ENCODE data around the gene ZNF624. TPM values are rescaled to one million over a fixed set of nuclear protein-coding genes. Genes with fewer than 3 reads are reported as not detected.
"Not testable (repeated sequence)": the region's sequence is repeated elsewhere in the genome, so short reads cannot be mapped to it uniquely, and the experiment has no call there.

Gene ZNF624
- total and polyA plus RNA-seq, 4 donors = 0.26 to 2.4 (median 1.2) TPM

GRCh38 chr17:16666553-16666906, 12.9 kb upstream of the ZNF624 start:
- H3K36me3 ChIP-seq (ENCODE audit: control insufficient read depth in 4 of 4, insufficient read depth in 3 of 4, low read depth in 1 of 4, low read length in 3 of 4); H3K27me3 ChIP-seq (ENCODE audit: control insufficient read depth in 4 of 4, insufficient read depth in 4 of 4, low read length in 3 of 4); H3K9me3 ChIP-seq (ENCODE audit: control insufficient read depth in 4 of 4, low read length in 3 of 4); DNase-seq (ENCODE audit: low spot score); H3K27ac ChIP-seq (ENCODE audit: low read depth in 1 of 2, low read length in 2 of 2); H3K4me1 ChIP-seq (ENCODE audit: control insufficient read depth in 4 of 4, insufficient read depth in 4 of 4, low read length in 3 of 4); H3K9ac ChIP-seq (ENCODE audit: low read depth in 1 of 2, low read length in 2 of 2); H3K4me3 ChIP-seq (ENCODE audit: low read depth in 1 of 3, low read length in 3 of 3): not testable (repeated sequence)
- 40% methylated on average over 24 of the region's 24 CpGs for WGBS

- Histone ChIP-seq H3K9me3 (ENCODE audit: control insufficient read depth in 4 of 4, low read length in 3 of 4) (no peaks in the 10 kb centered on the region), H3K4me1 (ENCODE audit: control insufficient read depth in 4 of 4, insufficient read depth in 4 of 4, low read length in 3 of 4) (peaks cover 0 to 3% (median 0%) of the 10 kb centered on the region in 4 donors), H3K9ac (ENCODE audit: low read depth in 1 of 2, low read length in 2 of 2) (no peak overlapping the region), H3K27ac (ENCODE audit: low read depth in 1 of 2, low read length in 2 of 2) (no peak overlapping the region), H3K4me3 (ENCODE audit: low read depth in 1 of 3, low read length in 3 of 3) (no peak overlapping the region), H3K36me3 (ENCODE audit: control insufficient read depth in 4 of 4, insufficient read depth in 3 of 4, low read depth in 1 of 4, low read length in 3 of 4) (no peaks in the 10 kb centered on the region), H3K27me3 (ENCODE audit: control insufficient read depth in 4 of 4, insufficient read depth in 4 of 4, low read length in 3 of 4) (peaks cover 0 to 3% (median 0%) of the 10 kb centered on the region in 4 donors)
- no peak for DNase-seq (ENCODE audit: low spot score)
- WGBS = 97% methylated on average over 1 of the region's 1 CpG
- TF ChIP-seq SP1 (IDR thresholded peaks at IDR 0.05) (no peak), JUND (IDR thresholded peaks at IDR 0.05) (no peak), GABPA (IDR thresholded peaks at IDR 0.05 in 1 of 2, conservative IDR thresholded peaks at IDR 0.05 in 1 of 2) (no peak), TAF1 (conservative IDR thresholded peaks at IDR 0.05) (no peak), FOXA1 (IDR thresholded peaks at IDR 0.05) (no peak), HNF4G (IDR thresholded peaks at IDR 0.05) (no peak), YY1 (IDR thresholded peaks at IDR 0.05) (no peak), HNF4A (conservative IDR thresholded peaks at IDR 0.05) (no peak), RAD21 (IDR thresholded peaks at IDR 0.05) (no peak), CTCF (IDR thresholded peaks at IDR 0.05; ENCODE audit: low read depth, low read length, missing input control) (no peak), RXRA (IDR thresholded peaks at IDR 0.05) (no peak), REST (IDR thresholded peaks at IDR 0.05) (no peak), EGR1 (IDR thresholded peaks at IDR 0.05; ENCODE audit: low read depth in 2 of 2) (no peak), FOXA2 (IDR thresholded peaks at IDR 0.05) (no peak), NR2F2 (IDR thresholded peaks at IDR 0.05) (no peak)
- TF ChIP-seq, protein P1, sequence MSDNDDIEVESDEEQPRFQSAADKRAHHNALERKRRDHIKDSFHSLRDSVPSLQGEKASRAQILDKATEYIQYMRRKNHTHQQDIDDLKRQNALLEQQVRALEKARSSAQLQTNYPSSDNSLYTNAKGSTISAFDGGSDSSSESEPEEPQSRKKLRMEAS (IDR thresholded peaks at IDR 0.05) = no peak
- TF ChIP-seq, protein P2, sequence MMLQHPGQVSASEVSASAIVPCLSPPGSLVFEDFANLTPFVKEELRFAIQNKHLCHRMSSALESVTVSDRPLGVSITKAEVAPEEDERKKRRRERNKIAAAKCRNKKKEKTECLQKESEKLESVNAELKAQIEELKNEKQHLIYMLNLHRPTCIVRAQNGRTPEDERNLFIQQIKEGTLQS (IDR thresholded peaks at IDR 0.05) = no peak
- TF ChIP-seq, protein P3, sequence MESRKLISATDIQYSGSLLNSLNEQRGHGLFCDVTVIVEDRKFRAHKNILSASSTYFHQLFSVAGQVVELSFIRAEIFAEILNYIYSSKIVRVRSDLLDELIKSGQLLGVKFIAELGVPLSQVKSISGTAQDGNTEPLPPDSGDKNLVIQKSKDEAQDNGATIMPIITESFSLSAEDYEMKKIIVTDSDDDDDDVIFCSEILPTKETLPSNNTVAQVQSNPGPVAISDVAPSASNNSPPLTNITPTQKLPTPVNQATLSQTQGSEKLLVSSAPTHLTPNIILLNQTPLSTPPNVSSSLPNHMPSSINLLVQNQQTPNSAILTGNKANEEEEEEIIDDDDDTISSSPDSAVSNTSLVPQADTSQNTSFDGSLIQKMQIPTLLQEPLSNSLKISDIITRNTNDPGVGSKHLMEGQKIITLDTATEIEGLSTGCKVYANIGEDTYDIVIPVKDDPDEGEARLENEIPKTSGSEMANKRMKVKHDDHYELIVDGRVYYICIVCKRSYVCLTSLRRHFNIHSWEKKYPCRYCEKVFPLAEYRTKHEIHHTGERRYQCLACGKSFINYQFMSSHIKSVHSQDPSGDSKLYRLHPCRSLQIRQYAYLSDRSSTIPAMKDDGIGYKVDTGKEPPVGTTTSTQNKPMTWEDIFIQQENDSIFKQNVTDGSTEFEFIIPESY (IDR thresholded peaks at IDR 0.05) = no peak
These were observed 9.3 kb upstream of the ZNF624 start for GRCh38 chr17:16662936-16663335.

All from liver (tissue), 9 donors.